Measurements from ENCODE around the gene PRPF6. TPM values are rescaled to one million over a fixed set of nuclear protein-coding genes. Genes with fewer than 3 reads are reported as not detected.

The PRPF6 gene
- total and polyA plus RNA-seq, 2 donors (not counting 3 experiments of a cell fraction or from before 2014, with no cell fraction given), result 35.3 to 67.4 TPM

GRCh38 chr20:64058536-64058935 lies 77.6 kb downstream of the PRPF6 start:
- Histone ChIP-seq H3K79me2 (ENCODE audit: control insufficient read depth, insufficient read depth, low read length) (peaks cover 3% of the 10 kb centered on the region), H3K9me1 (replicated peaks; ENCODE audit: control insufficient read depth, extremely low read depth, insufficient read depth, low read length) (no peaks in the 10 kb centered on the region), H3K4me1 (ENCODE audit: control insufficient read depth, extremely low read depth, insufficient read depth, low read length) (peaks cover 49% of the 10 kb centered on the region), H2AFZ (ENCODE audit: low read depth, low read length) (no peak overlapping the region), H3K36me3 (ENCODE audit: control insufficient read depth in 2 of 2, extremely low read depth in 1 of 2, insufficient read depth in 2 of 2, low read length in 2 of 2) (no peaks in the 10 kb centered on the region), H4K20me1 (replicated peaks; ENCODE audit: control insufficient read depth, extremely low read depth, insufficient read depth, low read length) (no peaks in the 10 kb centered on the region), H3K4me3 (replicated peaks in 1 of 3; ENCODE audit: insufficient read depth in 1 of 3, low read depth in 1 of 3, low read length in 3 of 3) (no peak overlapping the region), H3K27me3 (ENCODE audit: control insufficient read depth in 2 of 2, insufficient read depth in 2 of 2, low read length in 2 of 2) (no peaks in the 10 kb centered on the region), H3K27ac (ENCODE audit: insufficient read depth, low read depth, low read length) (no peak overlapping the region), H3K4me2 (ENCODE audit: insufficient read depth, low read length) (no peak overlapping the region), H3K9me3 (replicated peaks; ENCODE audit: control insufficient read depth, insufficient read depth, low read length) (no peaks in the 10 kb centered on the region), H3K9ac (replicated peaks; ENCODE audit: extremely low read depth, insufficient read depth, low read length) (no peak overlapping the region)
- no peak for FAIRE-seq
- POLR2A ChIA-PET, result interaction anchor here (1.9 kb wide), 1 partner anchor 19 kb away, joined by 9 read pairs; no protein-coding TSS in a partner anchor
- BruUV-seq (replicated peaks), result no TSS peak
- dilution Hi-C loops (cut with MboI; ENCODE audit: extremely low pct_ligation_motif_present, low sequenced_read_pairs) (no loop called here), intact Hi-C loops (cut with micrococcal nuclease) (loop anchor here (10.0 kb wide), 1 partner anchor 164 kb away; the partner anchor contains the start of gene DNAJC5)
- TF ChIP-seq, protein P1, sequence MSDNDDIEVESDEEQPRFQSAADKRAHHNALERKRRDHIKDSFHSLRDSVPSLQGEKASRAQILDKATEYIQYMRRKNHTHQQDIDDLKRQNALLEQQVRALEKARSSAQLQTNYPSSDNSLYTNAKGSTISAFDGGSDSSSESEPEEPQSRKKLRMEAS (IDR thresholded peaks at IDR 0.05; ENCODE audit: insufficient read depth, insufficient read length), result no peak
- no peak for TF ChIP-seq CTCF (IDR thresholded peaks at IDR 0.05; ENCODE audit: extremely low read depth in 1 of 2, insufficient read depth in 1 of 2, low read depth in 1 of 2, low read length in 2 of 2)
- no peak for TF ChIP-seq MYC (IDR thresholded peaks at IDR 0.05; ENCODE audit: low read depth, low read length)
- no peak for TF ChIP-seq EZH2 (IDR thresholded peaks at IDR 0.05; ENCODE audit: borderline replicate concordance, low read depth, low read length, severe bottlenecking)
- TF ChIP-seq POLR2AphosphoS5 (IDR thresholded peaks at IDR 0.05; ENCODE audit: insufficient read depth, low read depth, low read length), result no peak
- TF ChIP-seq POLR2A (IDR thresholded peaks at IDR 0.05; ENCODE audit: low read depth, low read length), result no peak
- TF ChIP-seq FOS (IDR thresholded peaks at IDR 0.05; ENCODE audit: borderline replicate concordance, insufficient read depth, low read length), result no peak
- no peak for TF ChIP-seq GATA2 (IDR thresholded peaks at IDR 0.05; ENCODE audit: insufficient read depth, insufficient read length, low read depth, low read length)
- CTCF ChIA-PET, result interaction anchor here (2.0 to 15.2 kb wide), 2 partner anchors 20 to 85 kb away, joined by 8 to 412 read pairs; partner anchors contain the start of gene C20orf204
- no peak for DNase-seq (ENCODE audit: low read depth, low spot score)
